ENCODE data around the gene LGALS8. TPM values are rescaled to one million over a fixed set of nuclear protein-coding genes. Genes with fewer than 3 reads are reported as not detected.

Gene LGALS8
- total and polyA plus RNA-seq, 2 of the 4 experiments (the other 2 are of a cell fraction) = 41.3 to 57.7 TPM

GRCh38 chr1:236556606-236557005 is 32.8 kb downstream of the LGALS8 start:
- Histone ChIP-seq H3K4me2 (ENCODE audit: low read depth, low read length) (no peak overlapping the region), H3K9ac (ENCODE audit: low read depth, low read length) (no peak overlapping the region), H3K9me3 (ENCODE audit: control insufficient read depth, insufficient read depth, low read length) (no peaks in the 10 kb centered on the region), H3K56ac (ENCODE audit: extremely low read depth, insufficient read depth, low read length) (no peak overlapping the region), H2AK5ac (ENCODE audit: low read depth, low read length) (no peak overlapping the region), H3K9me1 (ENCODE audit: insufficient read depth, low read length) (no peaks in the 10 kb centered on the region), H2BK5ac (ENCODE audit: low read depth, low read length, poor library complexity, severe bottlenecking) (no peak overlapping the region), H3K36me3 (ENCODE audit: control insufficient read depth, insufficient read depth, low read length) (peaks cover 51% of the 10 kb centered on the region), H3K4ac (ENCODE audit: low read depth, low read length) (no peak overlapping the region), H4K91ac (ENCODE audit: insufficient read depth, low read depth, low read length) (no peak overlapping the region), H2AK9ac (replicated peaks; ENCODE audit: low read depth, low read length, poor library complexity) (no peak overlapping the region), H4K8ac (ENCODE audit: low read depth in 2 of 2, low read length in 2 of 2) (no peak overlapping the region), H3K27ac (ENCODE audit: insufficient read depth, low read length) (no peak overlapping the region), H3K4me3 (ENCODE audit: insufficient read depth, low read depth, low read length) (no peak overlapping the region), H3K4me1 (ENCODE audit: control insufficient read depth, insufficient read depth, low read length) (peaks cover 2% of the 10 kb centered on the region), H2BK120ac (ENCODE audit: low read depth, low read length) (no peak overlapping the region), H4K5ac (ENCODE audit: low read depth, low read length) (no peak overlapping the region), H2BK20ac (ENCODE audit: low read depth, low read length) (no peak overlapping the region), H2AFZ (replicated peaks; ENCODE audit: low read length, poor library complexity) (no peak overlapping the region), H3K18ac (ENCODE audit: low read depth, low read length) (no peak overlapping the region), H3K23ac (ENCODE audit: low read depth, low read length) (no peak overlapping the region), H2BK15ac (ENCODE audit: low read depth, low read length) (no peak overlapping the region), H3K14ac (replicated peaks; ENCODE audit: low read depth, low read length) (no peak overlapping the region), H4K20me1 (ENCODE audit: insufficient read depth, low read length) (no peaks in the 10 kb centered on the region), H3K79me1 (ENCODE audit: low read depth in 1 of 2, low read length in 2 of 2) (peaks cover 0 to 3% of the 10 kb centered on the region in 2 experiments; a peak in 1 of 4 replicates), H3K27me3 (ENCODE audit: control insufficient read depth, insufficient read depth, low read length) (no peaks in the 10 kb centered on the region)
- intact Hi-C loops (cut with micrococcal nuclease) = no loop called here
- CTCF ChIA-PET = no interaction called here
- DNase-seq = no peak
- no TSS peak for BruUV-seq (replicated peaks)
- no CpG with 5 or more reads among the region's 7 CpGs for WGBS, 2 experiments (ENCODE audit: extremely low coverage in 2 of 2, insufficient read length in 1 of 2)
- dilution Hi-C loops (cut with HindIII; ENCODE audit: low sequenced_read_pairs, unreplicated experiment) = no loop called here
- in situ Hi-C loops (cut with MboI; ENCODE audit: low sequenced_read_pairs) = no loop called here
- POLR2A ChIA-PET (ENCODE audit: unreplicated experiment) = no interaction called here
- TF ChIP-seq USF2 (IDR thresholded peaks at IDR 0.05; ENCODE audit: low read depth, low read length) (no peak), MXI1 (IDR thresholded peaks at IDR 0.05; ENCODE audit: borderline replicate concordance, low read depth, low read length) (no peak), CHD1 (IDR thresholded peaks at IDR 0.05; ENCODE audit: low read depth, low read length) (no peak), RFX5 (IDR thresholded peaks at IDR 0.05; ENCODE audit: low read depth, low read length) (no peak), CEBPB (IDR thresholded peaks at IDR 0.05; ENCODE audit: low read depth, low read length) (no peak), RAD21 (IDR thresholded peaks at IDR 0.05; ENCODE audit: low read length) (no peak), POLR2A (IDR thresholded peaks at IDR 0.05; ENCODE audit: low read depth, low read length) (no peak), MAZ (IDR thresholded peaks at IDR 0.05; ENCODE audit: borderline replicate concordance, low read depth, low read length) (no peak), NFE2L2 (IDR thresholded peaks at IDR 0.05; ENCODE audit: low read depth, low read length) (no peak), BHLHE40 (IDR thresholded peaks at IDR 0.05; ENCODE audit: low read depth, low read length) (no peak), MAFK (IDR thresholded peaks at IDR 0.05; ENCODE audit: low read depth, low read length) (no peak), RCOR1 (IDR thresholded peaks at IDR 0.05; ENCODE audit: insufficient replicate concordance, low read length) (no peak), SMC3 (IDR thresholded peaks at IDR 0.05; ENCODE audit: low read depth, low read length) (no peak), FOS (IDR thresholded peaks at IDR 0.05; ENCODE audit: low read depth, low read length) (no peak)
- TF ChIP-seq, protein P1, sequence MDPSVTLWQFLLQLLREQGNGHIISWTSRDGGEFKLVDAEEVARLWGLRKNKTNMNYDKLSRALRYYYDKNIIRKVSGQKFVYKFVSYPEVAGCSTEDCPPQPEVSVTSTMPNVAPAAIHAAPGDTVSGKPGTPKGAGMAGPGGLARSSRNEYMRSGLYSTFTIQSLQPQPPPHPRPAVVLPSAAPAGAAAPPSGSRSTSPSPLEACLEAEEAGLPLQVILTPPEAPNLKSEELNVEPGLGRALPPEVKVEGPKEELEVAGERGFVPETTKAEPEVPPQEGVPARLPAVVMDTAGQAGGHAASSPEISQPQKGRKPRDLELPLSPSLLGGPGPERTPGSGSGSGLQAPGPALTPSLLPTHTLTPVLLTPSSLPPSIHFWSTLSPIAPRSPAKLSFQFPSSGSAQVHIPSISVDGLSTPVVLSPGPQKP (IDR thresholded peaks at IDR 0.05; ENCODE audit: borderline replicate concordance, low read depth, low read length) = no peak
- TF ChIP-seq, protein P2, sequence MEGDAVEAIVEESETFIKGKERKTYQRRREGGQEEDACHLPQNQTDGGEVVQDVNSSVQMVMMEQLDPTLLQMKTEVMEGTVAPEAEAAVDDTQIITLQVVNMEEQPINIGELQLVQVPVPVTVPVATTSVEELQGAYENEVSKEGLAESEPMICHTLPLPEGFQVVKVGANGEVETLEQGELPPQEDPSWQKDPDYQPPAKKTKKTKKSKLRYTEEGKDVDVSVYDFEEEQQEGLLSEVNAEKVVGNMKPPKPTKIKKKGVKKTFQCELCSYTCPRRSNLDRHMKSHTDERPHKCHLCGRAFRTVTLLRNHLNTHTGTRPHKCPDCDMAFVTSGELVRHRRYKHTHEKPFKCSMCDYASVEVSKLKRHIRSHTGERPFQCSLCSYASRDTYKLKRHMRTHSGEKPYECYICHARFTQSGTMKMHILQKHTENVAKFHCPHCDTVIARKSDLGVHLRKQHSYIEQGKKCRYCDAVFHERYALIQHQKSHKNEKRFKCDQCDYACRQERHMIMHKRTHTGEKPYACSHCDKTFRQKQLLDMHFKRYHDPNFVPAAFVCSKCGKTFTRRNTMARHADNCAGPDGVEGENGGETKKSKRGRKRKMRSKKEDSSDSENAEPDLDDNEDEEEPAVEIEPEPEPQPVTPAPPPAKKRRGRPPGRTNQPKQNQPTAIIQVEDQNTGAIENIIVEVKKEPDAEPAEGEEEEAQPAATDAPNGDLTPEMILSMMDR (conservative IDR thresholded peaks at IDR 0.05; ENCODE audit: low read depth, low read length) = no peak
- no peak for ATAC-seq (ENCODE audit: low read depth)

Measured in IMR-90 (cell line).